Coronary artery (tissue), 2 donors: ENCODE measurements around the gene MYOM1.

Experiments
- DNase-seq: peaks from one replicate; pipeline ENCODE4 v3.0.0-alpha.2; 2017; ENCODE audit warnings: low spot score
- H3K27ac ChIP-seq, 2 donors: fragments of 200-600 bp; sonication (generic); one replicate each; pipeline ENCODE4 v1.5.1; 2016 to 2019
- H3K4me3 ChIP-seq: fragments of 200-600 bp; sonication (generic); 2 replicates; pipeline ENCODE4 v1.5.1; 2016; ENCODE audit warnings: mild to moderate bottlenecking, moderate library complexity
- TF ChIP-seq, protein P1 (sequence below): fragments of 200-600 bp; sonication (generic); IDR thresholded peaks from one replicate; pipeline ENCODE4 v1.5.1; 2019; ENCODE audit warnings: antibody characterized with exemption

The MYOM1 gene

GRCh38 chr18:3248658-3249359 is 29.0 kb upstream of the MYOM1 start:
- peak overlapping the region; percentile 96 to 100 for H3K27ac ChIP-seq
- TF ChIP-seq, protein P1, sequence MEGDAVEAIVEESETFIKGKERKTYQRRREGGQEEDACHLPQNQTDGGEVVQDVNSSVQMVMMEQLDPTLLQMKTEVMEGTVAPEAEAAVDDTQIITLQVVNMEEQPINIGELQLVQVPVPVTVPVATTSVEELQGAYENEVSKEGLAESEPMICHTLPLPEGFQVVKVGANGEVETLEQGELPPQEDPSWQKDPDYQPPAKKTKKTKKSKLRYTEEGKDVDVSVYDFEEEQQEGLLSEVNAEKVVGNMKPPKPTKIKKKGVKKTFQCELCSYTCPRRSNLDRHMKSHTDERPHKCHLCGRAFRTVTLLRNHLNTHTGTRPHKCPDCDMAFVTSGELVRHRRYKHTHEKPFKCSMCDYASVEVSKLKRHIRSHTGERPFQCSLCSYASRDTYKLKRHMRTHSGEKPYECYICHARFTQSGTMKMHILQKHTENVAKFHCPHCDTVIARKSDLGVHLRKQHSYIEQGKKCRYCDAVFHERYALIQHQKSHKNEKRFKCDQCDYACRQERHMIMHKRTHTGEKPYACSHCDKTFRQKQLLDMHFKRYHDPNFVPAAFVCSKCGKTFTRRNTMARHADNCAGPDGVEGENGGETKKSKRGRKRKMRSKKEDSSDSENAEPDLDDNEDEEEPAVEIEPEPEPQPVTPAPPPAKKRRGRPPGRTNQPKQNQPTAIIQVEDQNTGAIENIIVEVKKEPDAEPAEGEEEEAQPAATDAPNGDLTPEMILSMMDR = no peak
- H3K4me3 ChIP-seq = peak overlapping the region; percentile 96
- no peak for DNase-seq

GRCh38 chr18:3248062-3248657 is 28.4 kb upstream of the MYOM1 start:
- no peak for DNase-seq
- TF ChIP-seq, protein P1 = no peak
- H3K27ac ChIP-seq = peak overlapping the region; percentile 96 to 100
- peak overlapping the region; percentile 96 for H3K4me3 ChIP-seq

DNA sequence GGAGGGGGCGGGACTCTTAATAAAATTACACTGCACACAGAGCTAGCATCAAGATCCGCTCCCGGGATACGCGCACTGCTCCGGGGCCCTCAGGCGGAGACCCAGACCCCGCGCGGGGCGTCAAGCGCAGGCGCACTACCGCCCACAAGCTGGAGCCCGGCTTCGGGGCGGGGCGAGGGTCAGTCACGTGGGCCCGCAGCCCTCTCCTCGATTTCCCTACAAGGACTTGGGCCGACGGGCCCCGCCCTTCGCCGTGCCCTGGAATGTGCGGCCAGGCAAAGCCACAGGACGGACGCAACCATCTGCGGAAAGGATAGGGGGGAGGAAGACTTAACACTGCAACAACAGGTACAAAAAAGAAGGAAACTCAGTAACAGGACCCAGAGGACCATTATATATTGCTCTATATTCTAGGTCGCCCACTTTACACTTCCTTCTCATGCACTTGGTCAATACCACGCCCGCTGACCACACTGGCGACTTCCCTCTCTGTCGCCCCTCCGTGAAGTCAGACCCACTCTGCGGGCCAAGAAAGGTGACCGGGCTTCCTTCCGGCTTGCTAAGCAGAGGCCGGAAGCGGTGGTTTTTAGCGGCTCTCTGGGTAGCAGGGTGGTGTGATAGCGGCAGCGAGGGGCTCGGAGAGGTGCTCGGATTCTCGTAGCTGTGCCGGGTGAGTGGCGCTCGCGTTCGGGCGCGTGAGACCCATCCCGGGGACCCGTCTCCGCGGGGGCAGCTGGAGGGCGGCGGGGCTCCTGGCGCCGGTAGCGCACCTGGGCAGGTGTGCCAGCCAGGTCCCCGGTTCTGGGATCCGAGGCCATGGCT is 27.7 kb upstream of the MYOM1 start, which contains the start of gene MYL12A:
Gene MYL12A, plus strand, starts transcription at position 562 of the 822 bp plus-strand sequence. CDS start 5,447 bp downstream, outside the sequence.
- peak; percentile 98 for DNase-seq
- Histone ChIP-seq H3K4me3 (peak within 1 kb of the TSS; percentile 96), H3K27ac (peak within 1 kb of the TSS; percentile 96 to 100)
- TF ChIP-seq, protein P1 = no peak

GRCh38 chr18:3246635-3247239 is 27.0 kb upstream of the MYOM1 start:
- TF ChIP-seq, protein P1 = no peak
- no peak for DNase-seq
- Histone ChIP-seq H3K27ac (peak overlapping the region; percentile 96 to 100), H3K4me3 (peak overlapping the region; percentile 96)

- TF ChIP-seq, protein P1 = peak; percentile 91
Measured at GRCh38 chr18:3245853-3246634, 26.3 kb upstream of the MYOM1 start.

DNA sequence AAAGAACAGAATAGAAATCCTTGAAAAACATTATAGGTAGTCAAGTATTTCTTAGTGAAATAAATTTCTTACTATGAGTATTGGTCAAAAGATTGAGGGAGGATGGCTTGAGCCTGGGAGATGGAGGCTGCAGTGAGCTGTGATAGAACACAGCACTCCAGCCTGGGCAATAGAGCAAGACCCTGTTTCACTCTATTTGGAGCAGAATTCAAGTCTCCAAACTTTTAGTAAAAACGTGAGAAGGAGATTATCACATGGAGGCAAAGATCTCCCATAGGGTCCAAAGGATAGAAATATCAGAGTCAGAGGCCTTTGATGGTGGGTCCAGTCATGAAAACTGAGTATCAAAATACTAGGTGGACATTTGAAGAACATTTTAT is 25.4 kb upstream of the MYOM1 start:
- DNase-seq = no peak
- TF ChIP-seq, protein P1 = no peak
- peak overlapping the region; percentile 96 for H3K4me3 ChIP-seq
- H3K27ac ChIP-seq = no peak overlapping the region

More at GRCh38 chr18:3245853-3246634, 26.3 kb upstream of the MYOM1 start:
- DNase-seq = peak; percentile 93
- Histone ChIP-seq H3K27ac (peak overlapping the region; percentile 96 to 100), H3K4me3 (peak overlapping the region; percentile 96)
